Keratinocyte (primary cell): ENCODE results near the gene ARHGEF3.

Experiments used
- EZH2 ChIP-seq: IDR thresholded peaks from one replicate; pipeline ENCODE4 v1.6.1; 2012; ENCODE audit warnings: inconsistent platforms, mild to moderate bottlenecking, low read length, moderate library complexity
- TF ChIP-seq, protein P1 (sequence below), 3 experiments: IDR thresholded peaks in 1 of 3; conservative IDR thresholded peaks in 1 of 3; optimal IDR thresholded peaks in 1 of 3; 2 replicates in 2 of 3; 3 replicates in 1 of 3; pipeline versions ENCODE3 to v1.5.1; 2011; ENCODE audit warnings: low read length in 3 of 3, mild to moderate bottlenecking in 3 of 3, moderate library complexity in 2 of 3, control low read depth in 1 of 3, inconsistent platforms in 1 of 3; ENCODE audit not compliant: insufficient read depth in 2 of 3; ENCODE audit errors: extremely low read depth in 1 of 3

DNA sequence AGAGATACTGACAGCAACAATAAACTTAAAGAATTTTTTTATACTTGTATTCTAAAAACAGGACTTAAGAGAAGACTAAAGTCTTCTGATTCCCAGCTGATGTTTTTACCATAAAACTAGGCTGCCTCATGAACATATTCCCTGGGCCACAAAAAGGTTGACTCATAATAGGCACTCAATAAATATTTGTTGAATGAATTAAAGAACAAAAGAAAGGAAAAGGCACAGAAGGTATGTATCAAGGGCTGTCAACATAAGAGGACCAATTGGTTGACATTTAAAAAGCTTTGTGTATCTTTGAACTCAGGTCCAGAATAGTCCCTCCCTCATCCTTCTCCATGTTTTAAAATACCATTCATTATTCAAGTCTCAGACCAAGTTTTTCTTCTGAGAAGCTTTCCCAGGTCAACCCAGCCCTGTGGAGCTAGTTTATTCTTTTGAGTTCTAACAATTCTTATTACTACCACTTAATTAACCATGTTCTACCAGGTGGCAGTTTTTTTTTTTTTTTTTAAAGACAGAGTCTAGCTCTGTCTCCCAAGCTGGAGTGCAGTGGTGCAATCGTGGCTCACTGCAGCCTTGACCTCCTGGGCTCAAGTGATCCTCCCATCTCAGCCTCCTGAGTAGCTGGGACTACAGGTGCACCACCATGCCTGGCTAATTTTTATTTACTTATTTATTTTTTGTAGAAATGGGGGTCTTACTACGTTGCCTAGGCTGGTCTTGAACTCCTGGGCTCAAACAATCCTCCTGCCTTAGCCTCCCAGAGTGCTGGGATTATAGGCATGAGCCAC lies 17.5 kb upstream of the ARHGEF3 start:
- TF ChIP-seq, protein P1, sequence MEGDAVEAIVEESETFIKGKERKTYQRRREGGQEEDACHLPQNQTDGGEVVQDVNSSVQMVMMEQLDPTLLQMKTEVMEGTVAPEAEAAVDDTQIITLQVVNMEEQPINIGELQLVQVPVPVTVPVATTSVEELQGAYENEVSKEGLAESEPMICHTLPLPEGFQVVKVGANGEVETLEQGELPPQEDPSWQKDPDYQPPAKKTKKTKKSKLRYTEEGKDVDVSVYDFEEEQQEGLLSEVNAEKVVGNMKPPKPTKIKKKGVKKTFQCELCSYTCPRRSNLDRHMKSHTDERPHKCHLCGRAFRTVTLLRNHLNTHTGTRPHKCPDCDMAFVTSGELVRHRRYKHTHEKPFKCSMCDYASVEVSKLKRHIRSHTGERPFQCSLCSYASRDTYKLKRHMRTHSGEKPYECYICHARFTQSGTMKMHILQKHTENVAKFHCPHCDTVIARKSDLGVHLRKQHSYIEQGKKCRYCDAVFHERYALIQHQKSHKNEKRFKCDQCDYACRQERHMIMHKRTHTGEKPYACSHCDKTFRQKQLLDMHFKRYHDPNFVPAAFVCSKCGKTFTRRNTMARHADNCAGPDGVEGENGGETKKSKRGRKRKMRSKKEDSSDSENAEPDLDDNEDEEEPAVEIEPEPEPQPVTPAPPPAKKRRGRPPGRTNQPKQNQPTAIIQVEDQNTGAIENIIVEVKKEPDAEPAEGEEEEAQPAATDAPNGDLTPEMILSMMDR (optimal IDR thresholded peaks at IDR 0.05 in 1 of 3, IDR thresholded peaks at IDR 0.05 in 1 of 3, conservative IDR thresholded peaks at IDR 0.05 in 1 of 3; ENCODE audit: extremely low read depth in 1 of 3, insufficient read depth in 2 of 3, low read length in 3 of 3): no peak
- TF ChIP-seq EZH2: no peak
